NCI-H1694 (cell line): ENCODE measurements around the gene HOXB3.

Source experiments
- DNase-seq: peaks from one replicate; lab custom pipeline; 2025; lab: John Stamatoyannopoulos, UW

The HOXB3 gene

DNA sequence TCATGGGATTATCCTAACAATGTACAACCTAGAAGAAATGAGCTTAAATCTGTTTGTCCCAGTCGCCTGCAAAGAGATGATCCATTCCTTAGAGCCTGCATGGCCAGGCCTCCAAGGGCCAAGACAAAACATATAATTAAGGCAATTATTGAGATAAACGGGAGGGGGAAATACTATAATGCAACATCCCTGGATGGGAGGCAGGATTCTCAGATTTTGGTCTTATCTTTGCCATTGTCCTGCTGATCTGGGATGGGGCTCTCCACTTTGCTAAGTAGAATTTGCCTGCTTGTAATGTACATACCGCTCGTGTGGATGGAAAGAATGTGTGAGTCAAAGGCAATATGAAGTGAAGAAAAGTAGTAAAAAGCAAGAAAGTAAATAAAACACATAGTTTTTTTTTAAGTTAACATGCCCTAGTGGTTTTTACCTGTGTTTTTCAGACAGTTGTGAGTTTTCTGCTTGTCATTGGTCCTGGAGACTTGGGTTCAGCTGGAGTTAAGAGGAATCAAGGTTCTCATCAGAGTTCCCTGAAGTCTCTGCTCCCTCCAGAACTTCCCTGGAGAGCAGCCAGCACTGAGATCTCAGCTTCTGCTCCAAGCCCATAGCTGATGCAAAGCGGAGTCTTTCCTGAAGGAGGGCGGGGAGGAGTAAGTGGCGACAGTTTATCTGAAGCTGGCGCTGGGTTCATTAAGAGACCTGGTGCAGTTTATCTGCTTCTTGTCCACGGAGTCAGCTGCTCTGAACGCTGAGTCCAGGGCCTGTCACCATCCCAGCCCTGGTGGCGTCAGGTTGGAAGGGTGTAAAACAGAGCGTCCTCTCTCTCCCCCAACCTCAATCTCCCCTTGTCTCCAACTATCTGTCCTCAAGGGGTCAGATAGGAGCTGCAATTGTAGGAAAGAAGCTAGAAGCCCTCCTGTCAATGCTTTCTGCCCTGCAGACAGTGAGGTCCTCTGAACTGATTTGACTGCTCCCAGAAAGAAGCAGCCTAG, 89.3 kb downstream of the HOXB3 start:
- DNase-seq: no peak

DNA sequence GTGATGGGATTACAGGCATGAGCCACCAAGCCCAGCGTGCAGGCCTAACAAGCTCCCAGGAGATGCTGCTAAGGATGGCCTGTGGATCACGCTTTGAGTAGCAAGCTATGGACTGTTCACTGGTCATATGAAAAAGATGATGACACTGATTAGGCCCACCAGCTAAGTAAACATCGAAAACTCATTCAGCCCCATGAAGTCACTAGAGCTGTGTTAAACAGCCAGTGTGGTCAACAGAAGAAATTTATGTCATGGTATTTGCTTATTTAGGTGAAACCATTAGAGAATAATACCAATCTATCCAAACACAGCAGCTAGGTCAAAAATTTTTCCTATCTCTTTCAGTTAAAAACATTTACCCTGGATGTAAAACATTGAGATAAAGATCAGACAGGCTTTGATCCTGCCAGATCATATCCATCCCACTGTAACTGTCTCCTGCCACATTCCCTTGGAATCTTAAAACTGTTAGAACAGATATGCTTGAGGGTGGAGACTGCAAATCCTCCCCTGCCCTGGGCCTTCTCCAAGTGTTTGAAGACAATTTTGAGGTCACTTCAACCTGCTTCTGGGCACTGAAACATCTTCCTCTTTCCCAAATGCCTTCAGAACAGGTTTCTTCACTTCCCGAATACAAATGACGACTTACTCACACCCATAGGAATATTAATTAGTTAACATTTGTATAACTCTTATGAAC, 90.2 kb downstream of the HOXB3 start:
- DNase-seq: no peak

DNA sequence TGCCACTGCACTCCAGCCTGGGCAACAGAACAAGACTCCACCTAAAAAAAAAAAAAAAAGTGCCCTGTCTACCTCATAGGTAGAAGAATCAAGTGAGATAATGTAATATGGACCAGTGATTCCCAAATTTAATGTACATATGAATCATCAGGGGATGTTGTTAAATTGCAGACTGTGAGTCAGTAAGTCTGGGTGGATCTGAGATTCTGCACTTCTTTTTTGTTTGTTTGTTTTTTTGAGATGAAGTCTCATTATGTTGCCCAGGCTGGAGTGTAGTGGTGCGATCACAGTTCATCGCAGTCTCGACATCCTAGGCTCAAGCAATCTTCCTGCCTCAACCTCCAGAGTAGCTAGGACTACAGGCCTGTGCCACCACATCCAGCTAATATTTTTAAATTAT, 90.8 kb downstream of the HOXB3 start:
- DNase-seq: no peak
